SK-N-SH treated with all-trans-retinoic acid at 6 μM for 48 hours (cell line): ENCODE data around the gene KCNJ2.

Experiments
- ATAC-seq: fragments of 200-7000 bp; cut with Tn5 transposase; 3 replicates; pipeline ENCODE4 v1.9.1; 2020; ENCODE audit warnings: mild to moderate bottlenecking, moderate library complexity
- ARNTL ChIP-seq: fragments of 450-650 bp; formaldehyde crosslinking; IDR thresholded peaks from 2 replicates; pipeline ENCODE4 v1.5.0; 2020; ENCODE audit warnings: low read depth, mild to moderate bottlenecking, moderate library complexity, borderline replicate concordance
- BACH2 ChIP-seq: fragments of 250-450 bp; sonication (Bioruptor Pico); IDR thresholded peaks from 2 replicates; pipeline ENCODE4 v1.9.0; 2021; ENCODE audit warnings: mild to moderate bottlenecking, borderline replicate concordance
- CSDC2 ChIP-seq: fragments of 250-450 bp; sonication (Bioruptor Pico); IDR thresholded peaks from 2 replicates; pipeline ENCODE4 v1.5.0; 2020; ENCODE audit warnings: mild to moderate bottlenecking, moderate library complexity
- ESRRG ChIP-seq: fragments of 250-450 bp; sonication (Bioruptor Pico); IDR thresholded peaks from 2 replicates; pipeline ENCODE4 v1.6.1; 2021; ENCODE audit warnings: mild to moderate bottlenecking
- ISL1 ChIP-seq: fragments of 250-450 bp; sonication (Bioruptor Pico); IDR thresholded peaks from 2 replicates; pipeline ENCODE4 v2.1.2; 2022; ENCODE audit warnings: mild to moderate bottlenecking, moderate library complexity
- OSR1 ChIP-seq: fragments of 250-450 bp; sonication (Bioruptor Pico); IDR thresholded peaks from 2 replicates; pipeline ENCODE4 v1.8.0; 2022; ENCODE audit warnings: moderate library complexity, mild to moderate bottlenecking, inconsistent platforms
- POU6F1 ChIP-seq: fragments of 250-450 bp; sonication (Bioruptor Pico); IDR thresholded peaks from 2 replicates; pipeline ENCODE4 v1.8.0; 2021; ENCODE audit warnings: low read depth, mild to moderate bottlenecking, moderate library complexity, borderline replicate concordance
- PPARA ChIP-seq: fragments of 250-450 bp; sonication (Bioruptor Pico); IDR thresholded peaks from 2 replicates; pipeline ENCODE4 v1.5.0; 2020; ENCODE audit warnings: mild to moderate bottlenecking, borderline replicate concordance
- RARB ChIP-seq: fragments of 250-450 bp; sonication (Bioruptor Pico); IDR thresholded peaks from 2 replicates; pipeline ENCODE4 v1.8.0; 2021; ENCODE audit warnings: mild to moderate bottlenecking, moderate library complexity
- SNAI2 ChIP-seq: fragments of 250-450 bp; sonication (Bioruptor Pico); IDR thresholded peaks from 2 replicates; pipeline ENCODE4 v1.5.0; 2020; ENCODE audit warnings: mild to moderate bottlenecking, moderate library complexity
- TCF4 ChIP-seq: fragments of 250-450 bp; sonication (Bioruptor Pico); IDR thresholded peaks from 2 replicates; pipeline ENCODE4 v1.8.0; 2021; ENCODE audit warnings: mild to moderate bottlenecking, moderate library complexity, borderline replicate concordance
- TOX ChIP-seq: fragments of 250-450 bp; sonication (Bioruptor Pico); IDR thresholded peaks from 2 replicates; pipeline ENCODE4 v1.8.0; 2021; ENCODE audit warnings: mild to moderate bottlenecking, moderate library complexity, borderline replicate concordance
- ZC3H10 ChIP-seq: fragments of 250-450 bp; sonication (Bioruptor Pico); IDR thresholded peaks from 2 replicates; pipeline ENCODE4 v1.5.1; 2021; ENCODE audit warnings: mild to moderate bottlenecking, moderate library complexity
- ZFP3 ChIP-seq: fragments of 250-450 bp; sonication (Bioruptor Pico); IDR thresholded peaks from 2 replicates; pipeline ENCODE4 v1.5.0; 2020; ENCODE audit warnings: mild to moderate bottlenecking, moderate library complexity
- ZFP30 ChIP-seq: fragments of 450-650 bp; formaldehyde crosslinking; IDR thresholded peaks from 2 replicates; pipeline ENCODE4 v1.5.0; 2022; ENCODE audit warnings: mild to moderate bottlenecking, moderate library complexity
- ZNF565 ChIP-seq: fragments of 450-650 bp; formaldehyde crosslinking; conservative IDR thresholded peaks from 2 replicates; pipeline ENCODE4 v1.5.0; 2020; ENCODE audit warnings: low read depth, mild to moderate bottlenecking, moderate library complexity
- ZNF70 ChIP-seq: fragments of 450-650 bp; formaldehyde crosslinking; IDR thresholded peaks from 2 replicates; pipeline ENCODE4 v1.5.0; 2020; ENCODE audit warnings: mild to moderate bottlenecking, moderate library complexity
- ZNF8 ChIP-seq: fragments of 450-650 bp; formaldehyde crosslinking; IDR thresholded peaks from 2 replicates; pipeline ENCODE4 v1.5.0; 2020; ENCODE audit warnings: mild to moderate bottlenecking, moderate library complexity
- TF ChIP-seq, protein P1 (sequence below): fragments of 250-450 bp; sonication (Bioruptor Pico); IDR thresholded peaks from 2 replicates; pipeline ENCODE4 v1.5.1; 2020; ENCODE audit warnings: low read depth, mild to moderate bottlenecking, moderate library complexity
- TF ChIP-seq, protein P2 (sequence below): fragments of 250-450 bp; sonication (Bioruptor Pico); IDR thresholded peaks from 2 replicates; pipeline ENCODE4 v1.8.0; 2020; ENCODE audit warnings: mild to moderate bottlenecking, moderate library complexity, borderline replicate concordance

KCNJ2 gene

GRCh38 chr17:70144260-70144846, 25.0 kb upstream of the KCNJ2 start:
- TF ChIP-seq PPARA (CRISPR knock-in tag) (no peak), ISL1 (CRISPR knock-in tag) (0 out of 2 replicates have a peak, but pooled peaks have one; percentile 11), TOX (CRISPR knock-in tag) (no peak), ARNTL (no peak)
- ATAC-seq: 0 out of 3 replicates have a peak, but pooled peaks have one; percentile 54

DNA sequence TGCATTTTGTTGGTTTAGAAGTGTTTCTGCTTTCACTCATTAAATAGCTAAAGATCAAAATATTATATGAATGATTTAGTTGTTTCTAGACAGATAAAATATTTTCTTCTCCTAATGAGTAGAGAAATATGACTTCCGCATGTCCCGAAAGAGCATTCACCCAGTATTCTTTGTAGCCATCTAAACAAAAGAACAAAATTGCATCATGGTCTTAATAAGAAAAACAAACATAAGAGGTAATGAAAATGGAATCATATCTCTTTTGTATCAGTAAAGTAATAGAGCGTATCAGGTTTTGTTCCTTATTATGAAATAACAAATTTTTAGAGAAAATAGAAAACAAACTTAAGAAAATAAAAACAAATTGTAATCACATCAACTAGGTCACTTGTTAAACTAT, 16.1 kb upstream of the KCNJ2 start:
- TF ChIP-seq ISL1 (CRISPR knock-in tag) (peak; percentile 45; the same call in 1 of the 2 replicates), CSDC2 (CRISPR knock-in tag) (no peak), ARNTL (no peak), ZFP30 (no peak)
- ATAC-seq: no peak

- no peak for ATAC-seq
- TF ChIP-seq ZNF8: no peak
- TF ChIP-seq ZFP30: no peak
- no peak for TF ChIP-seq ESRRG
- TF ChIP-seq CSDC2 (CRISPR knock-in tag): no peak
- TF ChIP-seq TCF4 (CRISPR knock-in tag): no peak
- TF ChIP-seq SNAI2 (CRISPR knock-in tag): no peak
- TF ChIP-seq RARB: no peak
- TF ChIP-seq PPARA (CRISPR knock-in tag): no peak
- TF ChIP-seq, protein P1, sequence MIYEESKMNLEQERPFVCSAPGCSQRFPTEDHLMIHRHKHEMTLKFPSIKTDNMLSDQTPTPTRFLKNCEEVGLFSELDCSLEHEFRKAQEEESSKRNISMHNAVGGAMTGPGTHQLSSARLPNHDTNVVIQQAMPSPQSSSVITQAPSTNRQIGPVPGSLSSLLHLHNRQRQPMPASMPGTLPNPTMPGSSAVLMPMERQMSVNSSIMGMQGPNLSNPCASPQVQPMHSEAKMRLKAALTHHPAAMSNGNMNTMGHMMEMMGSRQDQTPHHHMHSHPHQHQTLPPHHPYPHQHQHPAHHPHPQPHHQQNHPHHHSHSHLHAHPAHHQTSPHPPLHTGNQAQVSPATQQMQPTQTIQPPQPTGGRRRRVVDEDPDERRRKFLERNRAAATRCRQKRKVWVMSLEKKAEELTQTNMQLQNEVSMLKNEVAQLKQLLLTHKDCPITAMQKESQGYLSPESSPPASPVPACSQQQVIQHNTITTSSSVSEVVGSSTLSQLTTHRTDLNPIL: no peak
- TF ChIP-seq BACH2 (CRISPR knock-in tag): no peak
- TF ChIP-seq TOX (CRISPR knock-in tag): no peak
- TF ChIP-seq POU6F1 (CRISPR knock-in tag): no peak
- TF ChIP-seq ZNF565 (CRISPR knock-in tag): no peak
- no peak for TF ChIP-seq OSR1 (CRISPR knock-in tag)
- TF ChIP-seq ZFP3 (CRISPR knock-in tag): no peak
- TF ChIP-seq, protein P2, sequence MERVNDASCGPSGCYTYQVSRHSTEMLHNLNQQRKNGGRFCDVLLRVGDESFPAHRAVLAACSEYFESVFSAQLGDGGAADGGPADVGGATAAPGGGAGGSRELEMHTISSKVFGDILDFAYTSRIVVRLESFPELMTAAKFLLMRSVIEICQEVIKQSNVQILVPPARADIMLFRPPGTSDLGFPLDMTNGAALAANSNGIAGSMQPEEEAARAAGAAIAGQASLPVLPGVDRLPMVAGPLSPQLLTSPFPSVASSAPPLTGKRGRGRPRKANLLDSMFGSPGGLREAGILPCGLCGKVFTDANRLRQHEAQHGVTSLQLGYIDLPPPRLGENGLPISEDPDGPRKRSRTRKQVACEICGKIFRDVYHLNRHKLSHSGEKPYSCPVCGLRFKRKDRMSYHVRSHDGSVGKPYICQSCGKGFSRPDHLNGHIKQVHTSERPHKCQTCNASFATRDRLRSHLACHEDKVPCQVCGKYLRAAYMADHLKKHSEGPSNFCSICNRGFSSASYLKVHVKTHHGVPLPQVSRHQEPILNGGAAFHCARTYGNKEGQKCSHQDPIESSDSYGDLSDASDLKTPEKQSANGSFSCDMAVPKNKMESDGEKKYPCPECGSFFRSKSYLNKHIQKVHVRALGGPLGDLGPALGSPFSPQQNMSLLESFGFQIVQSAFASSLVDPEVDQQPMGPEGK (CRISPR knock-in tag): no peak
Measured at GRCh38 chr17:70157151-70157550, 12.2 kb upstream of the KCNJ2 start.

GRCh38 chr17:70158180-70158579, 11.2 kb upstream of the KCNJ2 start:
- TF ChIP-seq ZC3H10 (no peak), ZNF565 (CRISPR knock-in tag) (no peak), ZNF70 (CRISPR knock-in tag) (no peak), TOX (CRISPR knock-in tag) (no peak), ZNF8 (no peak), POU6F1 (CRISPR knock-in tag) (no peak)
- TF ChIP-seq, protein P1: no peak
- no peak for ATAC-seq
